ENCODE measurements around the gene ZNF420.
A peak's percentile ranks its signal among the peaks of the same experiment; 100 is the strongest.

ZNF420 gene

DNA sequence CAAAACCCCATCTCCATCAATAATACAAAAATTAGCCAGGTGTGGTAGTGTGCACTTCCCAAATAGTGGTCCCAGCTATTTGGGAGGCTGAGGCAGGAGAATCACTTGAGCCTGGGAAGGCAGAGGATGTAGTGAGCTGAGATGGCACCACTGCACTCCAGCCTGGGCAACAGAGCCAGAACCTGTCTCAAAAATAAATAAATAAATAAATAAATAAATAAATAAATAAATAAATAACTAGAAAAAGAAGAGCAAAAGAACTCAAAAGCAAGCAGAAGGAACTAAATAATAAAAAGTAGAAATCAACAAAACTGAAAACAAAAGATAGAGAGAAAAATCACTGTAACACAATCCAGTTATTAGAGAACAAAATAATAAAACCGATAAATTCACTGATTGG, 81.9 kb downstream of the ZNF420 start:
- DNase-seq: no peak

DNA sequence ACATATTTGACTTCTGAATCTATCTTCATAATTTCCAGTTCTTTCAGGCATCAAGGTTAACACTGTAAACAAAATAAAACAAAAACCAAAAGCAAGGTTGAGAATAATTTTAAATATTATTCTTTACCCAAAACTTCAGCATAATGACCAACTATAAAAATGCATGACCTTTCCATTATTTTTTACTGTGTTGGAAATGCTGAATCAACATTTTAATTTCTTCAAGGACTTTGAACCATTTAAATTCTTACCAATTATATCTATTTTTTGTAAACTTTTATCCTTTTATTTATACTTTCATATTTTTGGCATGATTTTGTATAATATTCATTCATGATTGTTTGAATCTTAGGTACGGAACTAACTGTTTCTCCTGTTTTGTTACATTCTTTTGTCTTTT, 87.4 kb downstream of the ZNF420 start:
- DNase-seq: no peak

DNA sequence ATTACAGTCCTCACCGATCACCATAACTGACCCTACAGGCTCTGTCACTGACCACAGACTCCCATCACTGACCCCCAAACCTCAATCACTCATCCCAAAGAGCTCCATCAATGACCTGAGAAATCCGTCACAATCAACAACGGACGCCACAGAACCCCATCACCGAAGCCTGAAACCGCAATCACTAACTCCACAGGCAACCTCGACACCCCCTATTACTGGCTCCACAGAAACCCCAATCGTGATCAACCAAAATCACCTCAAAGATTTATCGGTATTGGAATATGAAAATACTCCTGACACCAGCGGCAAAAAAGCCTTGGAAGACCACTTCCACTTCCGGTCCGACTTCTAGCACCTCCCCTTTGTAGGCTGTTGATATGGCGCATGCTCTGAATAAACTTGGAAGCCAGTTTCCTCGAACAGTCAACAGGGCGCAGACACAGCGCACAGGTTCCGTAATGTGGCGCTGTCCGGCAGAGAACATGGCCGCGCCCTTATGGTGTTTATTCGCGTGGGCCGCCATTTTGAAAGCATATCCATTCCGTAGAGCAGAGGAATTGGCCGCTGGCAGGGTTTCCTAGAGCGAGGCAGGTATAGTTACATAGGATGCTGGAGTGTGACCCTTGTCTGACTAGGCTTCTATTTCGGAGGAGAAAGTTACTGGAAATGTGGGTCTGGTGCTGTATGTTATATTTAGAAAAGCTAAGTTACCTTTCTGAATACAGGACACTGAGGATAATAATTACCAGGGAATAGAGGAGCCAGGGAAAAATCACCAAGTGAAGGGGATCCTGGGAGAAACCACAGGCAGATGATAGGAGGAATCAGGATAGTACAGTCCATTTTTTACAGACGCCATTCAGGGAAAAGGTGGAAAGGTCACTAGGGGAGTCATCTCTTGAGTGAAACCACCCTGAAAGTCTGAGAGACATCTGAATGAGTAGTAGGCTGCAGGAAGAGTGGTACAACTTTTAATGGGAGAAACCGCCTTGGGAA, 94.4 kb downstream of the ZNF420 start, which contains the start of gene ZNF585A:
TSS of gene ZNF585A (minus strand) at position 328 of the 999 bp plus-strand sequence. CDS start 2,785 bp downstream, outside the sequence.
- DNase-seq: peak; percentile 89
